Spleen (tissue), 11 donors: ENCODE results near the gene AAK1. TPM values are rescaled to one million over a fixed set of nuclear protein-coding genes. Genes with fewer than 3 reads are reported as not detected.
A peak's percentile ranks its signal among the peaks of the same experiment; 100 is the strongest.

Experiments used
- DNase-seq: peaks from one replicate; pipeline ENCODE4 v3.0.0-alpha.2; 2020
- H3K27ac ChIP-seq, 8 donors: fragments of 200-600 bp; sonication (generic) in 7 of 8; 1 replicate in 4 of 8; 2 replicates in 4 of 8; pipeline versions ENCODE4 v1.5.0 to v1.8.0; 2016 to 2021; ENCODE audit warnings: inconsistent platforms in 4 of 8, mild to moderate bottlenecking in 4 of 8, moderate library complexity in 1 of 8
- H3K27me3 ChIP-seq, 7 donors: fragments of 200-600 bp; sonication (generic) in 6 of 7; replicated peaks in 1 of 7; 1 replicate in 4 of 7; 2 replicates in 3 of 7; pipeline versions ENCODE4 v1.5.0 to v1.8.0; 2016 to 2021; ENCODE audit warnings: inconsistent platforms in 3 of 7, mild to moderate bottlenecking in 1 of 7
- H3K36me3 ChIP-seq, 6 donors: fragments of 200-600 bp; sonication (generic) in 5 of 6; 1 replicate in 4 of 6; 2 replicates in 2 of 6; pipeline versions ENCODE4 v1.5.0 to v1.8.0; 2016 to 2021; ENCODE audit warnings: inconsistent platforms in 2 of 6
- H3K4me1 ChIP-seq, 6 donors: fragments of 200-600 bp; sonication (generic) in 5 of 6; 1 replicate in 3 of 6; 2 replicates in 3 of 6; pipeline versions ENCODE4 v1.5.0 to v1.8.0; 2016 to 2021; ENCODE audit warnings: inconsistent platforms in 3 of 6
- H3K4me3 ChIP-seq, 8 donors: fragments of 200-600 bp; sonication (generic) in 7 of 8; 1 replicate in 4 of 8; 2 replicates in 4 of 8; pipeline versions ENCODE4 v1.5.0 to v1.8.0; 2016 to 2021; ENCODE audit warnings: inconsistent platforms in 4 of 8, mild to moderate bottlenecking in 4 of 8, moderate library complexity in 2 of 8
- H3K9me3 ChIP-seq, 8 donors: fragments of 200-600 bp; sonication (generic) in 7 of 8; 1 replicate in 4 of 8; 2 replicates in 4 of 8; pipeline versions ENCODE4 v1.5.0 to v1.8.0; 2016 to 2021; ENCODE audit warnings: inconsistent platforms in 4 of 8
- CTCF ChIP-seq, 11 experiments: fragments of 200-600 bp in 7 of 11; fragments of 450-650 bp in 4 of 11; sonication (generic) in 4 of 11; IDR thresholded peaks in 8 of 11; conservative IDR thresholded peaks in 3 of 11; 1 replicate in 7 of 11; 2 replicates in 4 of 11; pipeline versions ENCODE4 v1.4.0 to v1.8.0; 2016 to 2021; ENCODE audit warnings: antibody characterized with exemption in 11 of 11, inconsistent platforms in 4 of 11, mild to moderate bottlenecking in 1 of 11
- POLR2A ChIP-seq, 3 donors: fragments of 450-650 bp; IDR thresholded peaks; one replicate each; pipeline ENCODE4 v1.5.1; 2017; ENCODE audit warnings: antibody characterized with exemption in 3 of 3, mild to moderate bottlenecking in 1 of 3
- POLR2AphosphoS5 ChIP-seq, 3 donors: sonication (generic); formaldehyde crosslinking; IDR thresholded peaks; one replicate each; pipeline ENCODE4 v1.5.1; 2017; ENCODE audit warnings: antibody characterized with exemption in 3 of 3
- WGBS, 5 donors: extraction: QIAGEN DNeasy Blood & Tissue Kit in 3 of 5; methylation state at CpG; one replicate each; pipeline versions ENCODE4 v1.1.5 to v1.1.7; 2013 to 2018; 5-methylcytosine and 5-hydroxymethylcytosine counted together
- intact Hi-C: fragments of 100-400 bp; cut with DNase I; formaldehyde crosslinking; loops from one replicate; pipeline ENCODE4 v1.15.0; 2023; ENCODE audit warnings: low total_unique reads
- polyA plus RNA-seq, 3 donors: library from polyadenylated mRNA; stranded (reverse); fragments of 200-250 nt; gene quantifications; one replicate each; pipeline ENCODE4 v1.2.1, GENCODE V29; 2013
- total RNA-seq, 7 donors: library from RNA; depleted of rRNA in 3 of 7; stranded (reverse); fragments of >200 nt in 3 of 7; fragmentation: NEBNext Ultra II Directional in 4 of 7; extraction: Animal tissue kit (Norgen Biotek cat#: 25700) in 4 of 7; gene quantifications; one replicate each; pipeline versions ENCODE4 v1.1.0 to v1.2.1, GENCODE V29; 2016 to 2021
- donor health status: healthy with polysubstance abuse.
- donor health status: DM: no; HTN: no; CAD: no; lungs with moderate emphysema.
- donor health status: DM: no; HTN: no; CAD: no.
- donor health status: Bipolar disorder and iron deficiency.
- donor health status: healthy.
- donor health status: DM: no; HTN: no; CAD: no.
- donor health status: DM: yes; HTN: yes; CAD: no.

AAK1 gene
- total and polyA plus RNA-seq, 10 donors, result 8.3 to 95.1 (median 69.1) TPM

DNA sequence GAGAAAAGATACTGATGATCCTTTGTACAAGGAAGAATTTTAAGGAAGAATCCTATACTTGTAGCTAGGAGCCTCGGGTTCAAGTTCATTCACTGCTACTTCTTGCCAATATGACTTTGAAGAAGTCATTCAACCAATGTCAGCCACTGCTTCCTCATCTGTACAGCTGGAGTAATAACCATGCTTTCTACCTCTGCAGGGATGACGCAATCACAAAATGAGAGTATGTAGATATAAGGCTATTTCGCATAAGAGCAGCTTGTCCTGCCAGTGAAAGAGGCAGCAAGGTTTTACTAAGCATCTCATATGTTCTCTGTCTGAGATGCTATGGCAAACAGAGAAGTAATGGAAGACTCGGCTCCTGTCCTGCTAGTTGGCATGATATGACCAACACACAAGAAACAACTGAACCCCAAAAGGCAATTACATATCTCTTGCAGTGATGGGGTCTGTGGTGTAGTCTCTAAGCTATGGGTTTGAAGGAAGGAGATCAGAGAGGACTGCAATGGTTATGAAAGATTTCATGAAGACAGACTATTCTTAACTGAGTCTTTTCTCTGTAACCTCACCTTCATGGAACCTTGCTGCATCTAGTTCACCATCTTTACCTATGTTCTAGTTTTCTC is 9.2 kb downstream of the AAK1 start:
- Histone ChIP-seq H3K27me3 (no peaks in the 10 kb centered on the region), H3K36me3 (peaks cover 0 to 14% (median 0%) of the 10 kb centered on the region in 6 donors), H3K27ac (peak overlapping the region in 2 of 8 donors; percentile 7 to 12), H3K4me1 (peaks cover 9 to 99% (median 56%) of the 10 kb centered on the region in 6 donors), H3K4me3 (no peak overlapping the region), H3K9me3 (no peaks in the 10 kb centered on the region)
- intact Hi-C loops, result no loop called here
- 56 to 80% (median 67%) methylated on average over 4 of the region's 4 CpGs for WGBS, 5 donors
- TF ChIP-seq CTCF (IDR thresholded peaks at IDR 0.05 in 8 of 11, conservative IDR thresholded peaks at IDR 0.05 in 3 of 11), result no peak
- no peak for TF ChIP-seq POLR2A (IDR thresholded peaks at IDR 0.05)
- no peak for TF ChIP-seq POLR2AphosphoS5 (IDR thresholded peaks at IDR 0.05)
- DNase-seq, result no peak

DNA sequence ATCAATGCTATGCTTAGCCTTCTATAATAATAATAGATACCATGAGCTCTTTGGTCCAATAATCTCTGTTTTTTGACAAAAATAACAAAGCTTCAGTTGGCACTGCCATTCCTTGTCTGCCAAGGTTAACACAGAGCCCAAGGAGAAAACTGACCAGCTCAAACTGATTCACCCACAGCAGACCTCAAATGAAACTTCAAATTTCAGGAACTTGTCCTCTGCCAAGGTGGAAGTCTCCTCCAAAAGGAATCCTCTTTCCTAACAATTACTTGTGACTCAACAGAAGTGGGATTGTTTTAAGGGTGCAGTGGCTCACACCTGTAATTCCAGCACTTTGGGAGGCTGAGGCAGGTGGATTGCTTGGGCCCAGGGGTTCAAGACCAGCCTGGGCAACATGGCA is 12.1 kb downstream of the AAK1 start:
- intact Hi-C loops, result no loop called here
- Histone ChIP-seq H3K9me3 (no peaks in the 10 kb centered on the region), H3K27ac (peak overlapping the region in 2 of 8 donors; percentile 10 to 19), H3K4me3 (no peak overlapping the region), H3K4me1 (peaks cover 10 to 98% (median 56%) of the 10 kb centered on the region in 6 donors), H3K27me3 (no peaks in the 10 kb centered on the region), H3K36me3 (no peaks in the 10 kb centered on the region)
- TF ChIP-seq CTCF (IDR thresholded peaks at IDR 0.05 in 8 of 11, conservative IDR thresholded peaks at IDR 0.05 in 3 of 11), result no peak
- TF ChIP-seq POLR2A (IDR thresholded peaks at IDR 0.05), result no peak
- TF ChIP-seq POLR2AphosphoS5 (IDR thresholded peaks at IDR 0.05), result no peak
- no peak for DNase-seq

DNA sequence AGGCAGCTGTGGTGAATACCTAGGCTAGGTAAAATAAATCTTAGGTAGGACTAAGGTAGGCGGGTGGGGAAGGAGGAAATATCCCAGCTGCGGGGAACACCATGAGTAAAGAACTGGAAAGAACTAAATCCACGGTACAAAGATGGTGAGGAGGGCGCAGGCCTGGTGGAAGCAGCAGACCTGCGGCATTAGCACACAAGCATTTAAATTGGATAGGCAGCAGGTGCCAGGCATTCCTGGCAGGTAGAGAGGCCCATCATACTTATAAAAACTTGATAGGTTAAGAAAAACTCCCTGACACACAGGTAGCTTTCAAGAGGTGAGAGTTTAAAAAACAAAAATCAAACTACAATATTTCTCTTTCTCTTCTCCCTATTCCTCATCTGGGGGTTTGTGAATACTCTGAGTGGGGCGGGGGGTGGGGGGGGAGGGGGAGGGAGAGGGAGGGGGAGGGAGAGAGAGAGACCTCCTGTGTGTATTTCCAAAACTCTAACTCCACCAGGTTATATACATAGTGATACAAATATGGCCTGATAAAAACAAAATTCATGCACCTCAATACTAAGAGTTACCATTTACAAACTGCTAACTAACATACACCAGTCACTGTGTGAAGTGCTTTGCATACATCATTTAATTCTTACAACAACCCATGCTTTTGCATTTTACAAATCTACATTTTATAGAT is 13.5 kb downstream of the AAK1 start:
- intact Hi-C loops, result no loop called here
- 90 to 98% (median 97%) methylated on average over 5 to 6 of the region's 6 CpGs for WGBS, 5 donors
- no peak for TF ChIP-seq POLR2A (IDR thresholded peaks at IDR 0.05)
- TF ChIP-seq POLR2AphosphoS5 (IDR thresholded peaks at IDR 0.05), result no peak
- no peak for TF ChIP-seq CTCF (IDR thresholded peaks at IDR 0.05 in 8 of 11, conservative IDR thresholded peaks at IDR 0.05 in 3 of 11)
- Histone ChIP-seq H3K36me3 (no peaks in the 10 kb centered on the region), H3K4me1 (peaks cover 10 to 99% (median 56%) of the 10 kb centered on the region in 6 donors), H3K27ac (peak overlapping the region in 2 of 8 donors; percentile 38 to 55), H3K27me3 (no peaks in the 10 kb centered on the region), H3K4me3 (no peak overlapping the region), H3K9me3 (no peaks in the 10 kb centered on the region)
- no peak for DNase-seq

DNA sequence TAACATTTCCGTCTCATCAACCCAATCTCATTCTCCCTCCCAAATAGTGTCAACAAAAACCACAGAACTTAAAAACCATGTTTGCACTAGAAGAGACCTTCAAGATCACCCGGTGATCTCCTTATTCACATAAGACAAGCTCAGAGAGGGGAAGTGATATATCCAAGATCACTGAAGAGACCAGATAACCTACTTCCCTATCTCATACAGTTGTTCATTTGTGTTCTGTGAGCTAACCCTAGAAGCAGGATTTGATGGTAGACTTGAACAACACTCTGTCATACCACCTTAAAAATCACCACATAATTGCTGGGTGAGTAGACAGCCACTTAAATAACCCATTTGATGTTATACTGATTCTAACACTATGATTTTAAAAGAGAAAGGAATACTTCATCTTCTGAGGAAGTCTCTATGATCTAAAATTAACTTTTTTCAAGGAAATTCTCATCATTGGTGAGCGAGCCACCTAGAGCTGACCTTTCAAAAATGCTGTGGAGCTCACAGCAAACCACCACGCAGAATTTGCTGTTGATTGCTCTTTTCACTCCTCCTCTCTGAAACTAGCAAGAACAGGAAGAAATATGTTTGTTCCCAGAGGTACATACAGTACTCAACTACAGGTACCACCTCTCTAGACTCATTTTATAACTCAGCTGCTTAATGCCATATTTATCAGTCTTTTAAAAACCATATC is 15.1 kb downstream of the AAK1 start:
- Histone ChIP-seq H3K27me3 (no peaks in the 10 kb centered on the region), H3K4me3 (peak overlapping the region in 2 of 8 donors; percentile 1 to 33), H3K9me3 (no peaks in the 10 kb centered on the region), H3K27ac (peak overlapping the region in 4 of 8 donors; percentile 1 to 55 (median 20)), H3K4me1 (peaks cover 10 to 99% (median 55%) of the 10 kb centered on the region in 6 donors), H3K36me3 (no peaks in the 10 kb centered on the region)
- 33 to 43% (median 41%) methylated on average over 4 of the region's 4 CpGs for WGBS, 5 donors
- TF ChIP-seq POLR2A (IDR thresholded peaks at IDR 0.05) (no peak), CTCF (IDR thresholded peaks at IDR 0.05 in 8 of 11, conservative IDR thresholded peaks at IDR 0.05 in 3 of 11) (no peak), POLR2AphosphoS5 (IDR thresholded peaks at IDR 0.05) (no peak)
- DNase-seq, result no peak
- intact Hi-C loops, result no loop called here
